Measurements from ENCODE around the gene MBD2.

DNA sequence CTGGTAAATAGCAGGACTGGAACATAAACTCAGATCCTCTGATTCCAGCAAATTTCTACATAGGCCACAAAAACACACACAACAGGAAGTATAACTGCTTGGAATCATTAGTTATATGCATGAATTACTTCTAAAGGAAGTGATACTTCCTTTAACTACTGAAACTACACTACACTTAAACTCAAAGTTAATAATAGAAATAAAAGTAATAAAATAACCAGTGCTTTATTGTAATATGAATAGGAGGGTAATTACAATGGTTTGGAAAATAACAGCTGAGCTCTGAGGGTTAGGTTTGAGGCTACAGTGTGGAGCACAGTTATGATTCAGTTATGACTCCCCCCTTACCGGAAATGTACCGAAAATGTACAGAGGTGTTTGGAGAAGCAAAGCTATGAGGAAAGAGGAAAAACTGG lies 26.4 kb upstream of the MBD2 start:
- TF ChIP-seq POLR2A (IDR thresholded peaks at IDR 0.05), result no peak
- TF ChIP-seq, protein P1, sequence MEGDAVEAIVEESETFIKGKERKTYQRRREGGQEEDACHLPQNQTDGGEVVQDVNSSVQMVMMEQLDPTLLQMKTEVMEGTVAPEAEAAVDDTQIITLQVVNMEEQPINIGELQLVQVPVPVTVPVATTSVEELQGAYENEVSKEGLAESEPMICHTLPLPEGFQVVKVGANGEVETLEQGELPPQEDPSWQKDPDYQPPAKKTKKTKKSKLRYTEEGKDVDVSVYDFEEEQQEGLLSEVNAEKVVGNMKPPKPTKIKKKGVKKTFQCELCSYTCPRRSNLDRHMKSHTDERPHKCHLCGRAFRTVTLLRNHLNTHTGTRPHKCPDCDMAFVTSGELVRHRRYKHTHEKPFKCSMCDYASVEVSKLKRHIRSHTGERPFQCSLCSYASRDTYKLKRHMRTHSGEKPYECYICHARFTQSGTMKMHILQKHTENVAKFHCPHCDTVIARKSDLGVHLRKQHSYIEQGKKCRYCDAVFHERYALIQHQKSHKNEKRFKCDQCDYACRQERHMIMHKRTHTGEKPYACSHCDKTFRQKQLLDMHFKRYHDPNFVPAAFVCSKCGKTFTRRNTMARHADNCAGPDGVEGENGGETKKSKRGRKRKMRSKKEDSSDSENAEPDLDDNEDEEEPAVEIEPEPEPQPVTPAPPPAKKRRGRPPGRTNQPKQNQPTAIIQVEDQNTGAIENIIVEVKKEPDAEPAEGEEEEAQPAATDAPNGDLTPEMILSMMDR (IDR thresholded peaks at IDR 0.05), result no peak

All from right lobe of liver (tissue), 4 donors.